RWPE2 (cell line): ENCODE results near the gene PLPP7.
"Not testable (repeated sequence)": the region's sequence is repeated elsewhere in the genome, so short reads cannot be mapped to it uniquely, and the experiment has no call there.

ENCODE experiments used
- ATAC-seq: fragments of 200-7000 bp; cut with Tn5 transposase; 3 replicates; pipeline ENCODE4 v1.9.1; 2021; ENCODE audit warnings: low read depth
- DNase-seq: peaks from one replicate; pipeline ENCODE4 v3.0.0-alpha.2; 2020; ENCODE audit warnings: low spot score
- H3K27ac ChIP-seq: fragments of 450-650 bp; 2 replicates; pipeline ENCODE4 v1.5.1; 2017; ENCODE audit warnings: mild to moderate bottlenecking; ENCODE audit not compliant: poor library complexity, severe bottlenecking
- H3K27me3 ChIP-seq: fragments of 250-450 bp; sonication (Bioruptor Pico); 2 replicates; pipeline ENCODE4 v1.5.1; 2021; ENCODE audit warnings: mild to moderate bottlenecking, moderate library complexity; ENCODE audit not compliant: insufficient read depth, poor library complexity, severe bottlenecking
- H3K36me3 ChIP-seq: fragments of 250-450 bp; sonication (Bioruptor Pico); 2 replicates; pipeline ENCODE4 v1.5.1; 2020; ENCODE audit warnings: low read depth, mild to moderate bottlenecking, moderate library complexity
- H3K4me1 ChIP-seq: fragments of 250-450 bp; sonication (Bioruptor Pico); 2 replicates; pipeline ENCODE4 v1.5.1; 2021; ENCODE audit warnings: mild to moderate bottlenecking, moderate library complexity; ENCODE audit not compliant: insufficient read depth, poor library complexity, severe bottlenecking
- H3K4me3 ChIP-seq: fragments of 250-450 bp; sonication (Bioruptor Pico); 2 replicates; pipeline ENCODE4 v1.5.1; 2021; ENCODE audit warnings: mild to moderate bottlenecking, moderate library complexity; ENCODE audit not compliant: severe bottlenecking
- H3K9me3 ChIP-seq: fragments of 250-450 bp; sonication (Bioruptor Pico); 2 replicates; pipeline ENCODE4 v1.5.1; 2021; ENCODE audit warnings: mild to moderate bottlenecking, moderate library complexity; ENCODE audit not compliant: severe bottlenecking
- CTCF ChIP-seq: fragments of 450-650 bp; IDR thresholded peaks from one replicate; pipeline ENCODE4 v1.5.1; 2017; ENCODE audit warnings: mild to moderate bottlenecking, moderate library complexity; ENCODE audit not compliant: poor library complexity, severe bottlenecking

The PLPP7 gene

DNA sequence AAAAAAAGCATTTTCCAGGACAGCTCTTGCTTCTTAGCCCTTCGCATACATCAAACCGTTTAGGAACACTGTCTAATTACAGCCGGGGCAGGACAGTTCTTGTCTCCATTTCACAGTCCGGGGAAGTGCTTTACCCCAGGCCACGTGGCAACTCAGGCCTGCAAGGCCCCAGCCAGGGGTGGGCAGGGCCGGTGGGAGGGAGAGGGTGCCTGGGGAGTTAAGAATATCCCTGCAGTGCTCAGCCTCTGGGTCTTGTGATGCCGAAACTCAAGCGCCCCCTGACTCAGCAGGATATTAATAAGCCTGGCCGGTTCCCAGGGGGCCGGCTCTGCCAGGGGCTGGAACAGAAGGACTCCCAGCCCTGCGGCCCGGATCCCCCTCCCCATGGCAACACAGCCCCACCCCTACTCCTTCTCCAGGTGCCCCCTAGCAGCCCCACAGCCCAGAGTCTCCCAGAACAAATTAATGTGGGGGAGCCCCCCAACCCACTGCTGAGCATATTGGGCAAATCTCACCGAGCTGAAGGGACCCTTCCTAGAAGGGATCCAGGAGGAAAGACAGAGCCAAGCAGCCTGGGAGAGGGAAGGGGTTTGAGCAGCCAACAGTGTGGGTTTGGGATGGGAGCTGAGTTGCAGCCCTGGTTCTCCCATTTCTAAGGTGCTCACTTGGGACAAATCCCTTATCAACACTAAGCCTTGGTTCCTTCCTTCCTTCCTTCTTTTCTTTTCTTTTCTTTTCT is 45.3 kb downstream of the PLPP7 start:
- no peak overlapping the region for H3K27ac ChIP-seq
- H3K27me3 ChIP-seq: no peaks in the 10 kb centered on the region
- no peaks in the 10 kb centered on the region for H3K4me1 ChIP-seq
- no peak for DNase-seq
- no peaks in the 10 kb centered on the region for H3K36me3 ChIP-seq
- H3K4me3 ChIP-seq: no peak overlapping the region
- H3K9me3 ChIP-seq: no peaks in the 10 kb centered on the region
- no peak for TF ChIP-seq CTCF
- ATAC-seq: no peak; the same call in 2 of the 3 replicates

- H3K9me3 ChIP-seq: no peaks in the 10 kb centered on the region
- no peaks in the 10 kb centered on the region for H3K36me3 ChIP-seq
- no peak overlapping the region for H3K27ac ChIP-seq
- DNase-seq (no peak), ATAC-seq (no peak)
- no peak for TF ChIP-seq CTCF
- H3K4me3 ChIP-seq: no peak overlapping the region
- no peaks in the 10 kb centered on the region for H3K4me1 ChIP-seq
- no peaks in the 10 kb centered on the region for H3K27me3 ChIP-seq
Observed at GRCh38 chr9:131335368-131335755, 45.8 kb downstream of the PLPP7 start.

DNA sequence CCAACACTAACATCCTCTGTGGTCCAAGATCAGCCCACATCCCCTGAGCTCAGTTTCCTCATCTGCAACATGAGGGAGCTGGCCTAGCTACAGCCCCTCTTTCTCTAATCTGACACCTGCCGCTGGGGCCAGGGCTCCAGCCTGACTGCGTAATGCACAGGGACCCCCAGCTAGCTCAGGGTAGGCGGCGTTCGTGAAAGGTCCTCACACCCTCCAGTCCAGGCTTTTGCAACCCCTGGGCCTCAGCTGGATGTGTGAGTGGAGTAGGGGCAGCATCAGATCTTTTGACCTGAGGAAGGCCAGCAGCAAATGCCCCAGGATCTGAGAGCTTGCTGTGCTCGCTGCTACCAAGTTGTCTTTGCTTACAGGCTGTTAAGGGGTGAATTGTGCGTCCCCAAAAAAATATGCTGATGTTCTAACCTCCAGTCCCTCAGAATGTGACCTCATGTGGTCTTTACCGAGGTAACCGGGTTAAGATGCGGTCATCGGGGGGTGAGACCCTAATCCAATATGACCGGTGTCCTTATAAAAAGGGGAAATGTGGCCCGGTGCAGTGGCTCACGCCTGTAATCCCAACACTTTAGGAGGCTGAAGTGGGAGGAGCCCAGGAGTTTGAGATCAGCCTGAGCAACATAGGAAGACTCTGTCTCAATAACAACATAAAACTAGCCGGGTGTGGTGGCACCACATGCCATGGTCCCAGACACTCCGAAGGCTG is 47.8 kb downstream of the PLPP7 start:
- Histone ChIP-seq H3K27ac (no peak overlapping the region), H3K4me3 (no peak overlapping the region), H3K4me1 (no peaks in the 10 kb centered on the region), H3K27me3 (peaks cover 6% of the 10 kb centered on the region), H3K9me3 (no peaks in the 10 kb centered on the region), H3K36me3 (no peaks in the 10 kb centered on the region)
- DNase-seq: no peak
- no peak for ATAC-seq
- TF ChIP-seq CTCF: no peak

DNA sequence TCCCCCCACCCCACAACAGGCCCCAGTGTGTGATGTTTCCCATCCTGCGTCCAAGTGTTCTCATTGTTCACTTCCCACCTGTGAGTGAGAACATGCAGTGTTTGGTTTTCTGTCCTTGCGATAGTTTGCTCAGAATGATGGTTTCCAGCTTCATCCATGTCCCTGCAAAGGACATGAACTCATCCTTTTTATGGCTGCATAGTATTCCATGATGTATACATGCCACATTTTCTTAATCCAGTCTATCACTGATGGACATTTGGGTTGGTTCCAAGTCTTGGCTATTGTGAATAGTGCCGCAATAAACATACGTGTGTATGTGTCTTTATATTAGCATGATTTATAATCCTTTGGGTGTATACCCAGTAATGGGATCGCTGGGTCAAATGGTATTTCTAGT is 49.7 kb downstream of the PLPP7 start:
- not testable (repeated sequence) for H3K27ac ChIP-seq, H3K4me3 ChIP-seq, H3K36me3 ChIP-seq, DNase-seq, ATAC-seq, H3K4me1 ChIP-seq, H3K9me3 ChIP-seq
- H3K27me3 ChIP-seq: peaks cover 13% of the 10 kb centered on the region

GRCh38 chr9:131344931-131345535 is 55.5 kb downstream of the PLPP7 start:
- H3K4me3 ChIP-seq, H3K36me3 ChIP-seq, H3K27ac ChIP-seq, ATAC-seq, H3K4me1 ChIP-seq, H3K9me3 ChIP-seq, DNase-seq: not testable (repeated sequence)
- peaks cover 13% of the 10 kb centered on the region for H3K27me3 ChIP-seq
